WTC11 (cell line): ENCODE measurements around the gene ACP3. TPM values are rescaled to one million over a fixed set of nuclear protein-coding genes. Genes with fewer than 3 reads are reported as not detected.

Experiments
- ATAC-seq: fragments of 200-7000 bp; cut with Tn5 transposase; 2 replicates; pipeline ENCODE4 v1.10.0; 2021; ENCODE audit warnings: mild to moderate bottlenecking, moderate library complexity
- CTCF ChIA-PET: fragments of 300-600 bp; sonication (Branson Sonifier 250); formaldehyde crosslinking; loops from one replicate; lab custom pipeline; 2021; ENCODE audit warnings: antibody characterized with exemption; lab: Charles Lee
- POLR2A ChIA-PET: fragments of 350-600 bp; sonication (Branson Sonifier 250); formaldehyde crosslinking; loops from one replicate; lab custom pipeline; 2021; ENCODE audit warnings: antibody characterized with exemption; lab: Charles Lee
- DNase-seq: peaks from one replicate; pipeline ENCODE4 v3.0.0; 2021; ENCODE audit warnings: low spot score
- H3K27ac Mint-ChIP-seq: 2 replicates; pipeline ENCODE4 v1.8.0; 2021; ENCODE audit warnings: mixed read lengths
- H3K27me3 Mint-ChIP-seq: 2 replicates; pipeline ENCODE4 v1.8.0; 2021; ENCODE audit warnings: low read depth, mild to moderate bottlenecking, moderate library complexity, mixed read lengths
- H3K36me3 Mint-ChIP-seq: 2 replicates; pipeline ENCODE4 v1.8.0; 2021; ENCODE audit warnings: mixed read lengths
- H3K4me1 Mint-ChIP-seq: 2 replicates; pipeline ENCODE4 v1.8.0; 2022; ENCODE audit warnings: mixed read lengths
- H3K4me3 Mint-ChIP-seq: 2 replicates; pipeline ENCODE4 v1.8.0; 2021; ENCODE audit warnings: mild to moderate bottlenecking, moderate library complexity, mixed read lengths
- H3K9me3 Mint-ChIP-seq: 2 replicates; pipeline ENCODE4 v1.8.0; 2021; ENCODE audit warnings: mixed read lengths
- EMX1 ChIP-seq: fragments of 250-450 bp; sonication (Bioruptor Pico); IDR thresholded peaks from 2 replicates; pipeline ENCODE4 v1.8.0; 2021; ENCODE audit warnings: mild to moderate bottlenecking
- FOXJ3 ChIP-seq: sonication (generic); formaldehyde crosslinking; IDR thresholded peaks from 2 replicates; pipeline ENCODE4 v1.9.0; 2021; ENCODE audit warnings: missing genetic modification reagents, mild to moderate bottlenecking, borderline replicate concordance
- FOXK1 ChIP-seq: sonication (generic); formaldehyde crosslinking; IDR thresholded peaks from 2 replicates; pipeline ENCODE4 v1.8.0; 2022; ENCODE audit warnings: mild to moderate bottlenecking, moderate library complexity, missing genetic modification reagents
- HMGA2 ChIP-seq: fragments of 250-450 bp; sonication (Bioruptor Pico); IDR thresholded peaks from 2 replicates; pipeline ENCODE4 v1.4.0; 2021; ENCODE audit warnings: mild to moderate bottlenecking, moderate library complexity
- KAT7 ChIP-seq: sonication (generic); formaldehyde crosslinking; IDR thresholded peaks from 2 replicates; pipeline ENCODE4 v1.8.1; 2023; ENCODE audit warnings: missing genetic modification reagents, mild to moderate bottlenecking, borderline replicate concordance
- NR2C2 ChIP-seq: sonication (generic); formaldehyde crosslinking; IDR thresholded peaks from 2 replicates; pipeline ENCODE4 v1.8.0; 2022; ENCODE audit warnings: mild to moderate bottlenecking, missing genetic modification reagents
- OVOL2 ChIP-seq: fragments of 250-450 bp; sonication (Bioruptor Pico); IDR thresholded peaks from 2 replicates; pipeline ENCODE4 v1.9.0; 2021; ENCODE audit warnings: mild to moderate bottlenecking, borderline replicate concordance
- ZNF138 ChIP-seq: sonication (generic); formaldehyde crosslinking; conservative IDR thresholded peaks from 2 replicates; pipeline ENCODE4 v1.8.1; 2022; ENCODE audit warnings: mild to moderate bottlenecking, moderate library complexity, missing genetic modification reagents
- ZNF396 ChIP-seq: fragments of 250-450 bp; sonication (Bioruptor Pico); IDR thresholded peaks from 2 replicates; pipeline ENCODE4 v1.8.0; 2021; ENCODE audit warnings: mild to moderate bottlenecking, moderate library complexity, borderline replicate concordance
- ZNF416 ChIP-seq: fragments of 250-450 bp; sonication (Bioruptor Pico); IDR thresholded peaks from 2 replicates; pipeline ENCODE4 v1.9.0; 2021; ENCODE audit warnings: mild to moderate bottlenecking, inconsistent platforms
- ZNF423 ChIP-seq: fragments of 250-450 bp; sonication (Bioruptor Pico); IDR thresholded peaks from 2 replicates; pipeline ENCODE4 v2.1.2; 2022; ENCODE audit warnings: mild to moderate bottlenecking, moderate library complexity
- total RNA-seq: library from RNA; stranded (reverse); gene quantifications from 3 replicates; pipeline ENCODE4 v1.2.3, GENCODE V29; 2021
- TF ChIP-seq, protein P1 (sequence below): fragments of 250-450 bp; sonication (Bioruptor Pico); IDR thresholded peaks from 2 replicates; pipeline ENCODE4 v1.8.0; 2021; ENCODE audit warnings: mild to moderate bottlenecking
- TF ChIP-seq, protein P2 (sequence below): sonication (generic); formaldehyde crosslinking; IDR thresholded peaks from 2 replicates; pipeline ENCODE4 v1.8.0; 2022; ENCODE audit warnings: mild to moderate bottlenecking, missing genetic modification reagents
- TF ChIP-seq, protein P3 (sequence below): sonication (generic); formaldehyde crosslinking; IDR thresholded peaks from 2 replicates; pipeline ENCODE4 v1.8.1; 2022; ENCODE audit warnings: missing genetic modification reagents, borderline replicate concordance
- TF ChIP-seq, protein P4 (sequence below): sonication (generic); formaldehyde crosslinking; IDR thresholded peaks from 2 replicates; pipeline ENCODE4 v1.8.0; 2023; ENCODE audit warnings: missing genetic modification reagents, mild to moderate bottlenecking, borderline replicate concordance
- TF ChIP-seq, protein P5 (sequence below): fragments of 250-450 bp; sonication (Bioruptor Pico); conservative IDR thresholded peaks from 2 replicates; pipeline ENCODE4 v1.9.0; 2021; ENCODE audit warnings: mild to moderate bottlenecking
- TF ChIP-seq, protein P6 (sequence below): sonication (generic); formaldehyde crosslinking; IDR thresholded peaks from 2 replicates; pipeline ENCODE4 v1.8.0; 2022; ENCODE audit warnings: missing genetic modification reagents
- TF ChIP-seq, protein P7 (sequence below): sonication (generic); formaldehyde crosslinking; conservative IDR thresholded peaks from 2 replicates; pipeline ENCODE4 v1.8.1; 2022; ENCODE audit warnings: mild to moderate bottlenecking, missing genetic modification reagents
- TF ChIP-seq, protein P8 (sequence below): sonication (generic); formaldehyde crosslinking; IDR thresholded peaks from 2 replicates; pipeline ENCODE4 v1.8.1; 2022; ENCODE audit warnings: low read depth, mild to moderate bottlenecking, moderate library complexity, missing genetic modification reagents, borderline replicate concordance

Gene ACP3
- total RNA-seq, 1 experiment from 2014 or later: 2.5 TPM

DNA sequence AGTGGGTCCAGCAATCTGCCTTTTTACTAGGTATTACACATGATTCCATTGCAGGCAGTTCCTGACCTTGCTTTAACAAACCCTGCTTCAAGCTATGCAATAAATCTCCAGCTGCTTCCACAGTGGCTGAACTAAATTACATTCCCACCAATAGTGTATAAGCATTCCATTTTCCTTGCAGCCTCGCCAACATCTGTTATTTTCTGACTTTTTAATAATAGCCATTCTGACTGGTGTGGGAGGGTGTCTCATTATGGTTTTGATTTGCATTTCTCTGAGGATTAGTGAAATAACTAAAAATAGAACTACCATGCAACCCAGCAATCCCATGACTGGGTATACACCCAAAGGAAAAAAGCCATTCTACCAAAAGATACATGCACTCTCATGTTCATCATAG is 63.7 kb downstream of the ACP3 start:
- peaks cover 27% of the 10 kb centered on the region for H3K36me3 Mint-ChIP-seq
- no peaks in the 10 kb centered on the region; the same call in 1 of the 2 replicates for H3K27me3 Mint-ChIP-seq
- H3K4me3 Mint-ChIP-seq: no peak overlapping the region
- peaks cover 19% of the 10 kb centered on the region for H3K9me3 Mint-ChIP-seq
- DNase-seq (no peak), ATAC-seq (no peak)
- ChIA-PET CTCF (interaction anchor here (1.3 to 3.1 kb wide), 4 partner anchors 14 to 96 kb away, joined by 4 to 23 read pairs (median 9); no protein-coding TSS in a partner anchor), POLR2A (interaction anchor here (1.8 to 2.5 kb wide), 2 partner anchors 36 to 97 kb away, joined by 5 to 12 read pairs; partner anchors contain the start of gene DNAJC13)
- TF ChIP-seq ZNF416 (CRISPR knock-in tag) (no peak), FOXJ3 (CRISPR knock-in tag) (no peak), ZNF138 (CRISPR knock-in tag) (no peak), HMGA2 (no peak), EMX1 (CRISPR knock-in tag) (no peak), KAT7 (CRISPR knock-in tag) (no peak), ZNF396 (CRISPR knock-in tag) (no peak), FOXK1 (CRISPR knock-in tag) (no peak), OVOL2 (no peak), ZNF423 (CRISPR knock-in tag) (no peak), NR2C2 (CRISPR knock-in tag) (no peak)
- TF ChIP-seq, protein P1, sequence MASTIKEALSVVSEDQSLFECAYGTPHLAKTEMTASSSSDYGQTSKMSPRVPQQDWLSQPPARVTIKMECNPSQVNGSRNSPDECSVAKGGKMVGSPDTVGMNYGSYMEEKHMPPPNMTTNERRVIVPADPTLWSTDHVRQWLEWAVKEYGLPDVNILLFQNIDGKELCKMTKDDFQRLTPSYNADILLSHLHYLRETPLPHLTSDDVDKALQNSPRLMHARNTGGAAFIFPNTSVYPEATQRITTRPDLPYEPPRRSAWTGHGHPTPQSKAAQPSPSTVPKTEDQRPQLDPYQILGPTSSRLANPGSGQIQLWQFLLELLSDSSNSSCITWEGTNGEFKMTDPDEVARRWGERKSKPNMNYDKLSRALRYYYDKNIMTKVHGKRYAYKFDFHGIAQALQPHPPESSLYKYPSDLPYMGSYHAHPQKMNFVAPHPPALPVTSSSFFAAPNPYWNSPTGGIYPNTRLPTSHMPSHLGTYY: no peak
- TF ChIP-seq, protein P2, sequence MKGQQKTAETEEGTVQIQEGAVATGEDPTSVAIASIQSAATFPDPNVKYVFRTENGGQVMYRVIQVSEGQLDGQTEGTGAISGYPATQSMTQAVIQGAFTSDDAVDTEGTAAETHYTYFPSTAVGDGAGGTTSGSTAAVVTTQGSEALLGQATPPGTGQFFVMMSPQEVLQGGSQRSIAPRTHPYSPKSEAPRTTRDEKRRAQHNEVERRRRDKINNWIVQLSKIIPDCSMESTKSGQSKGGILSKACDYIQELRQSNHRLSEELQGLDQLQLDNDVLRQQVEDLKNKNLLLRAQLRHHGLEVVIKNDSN (CRISPR knock-in tag): no peak
- TF ChIP-seq, protein P3, sequence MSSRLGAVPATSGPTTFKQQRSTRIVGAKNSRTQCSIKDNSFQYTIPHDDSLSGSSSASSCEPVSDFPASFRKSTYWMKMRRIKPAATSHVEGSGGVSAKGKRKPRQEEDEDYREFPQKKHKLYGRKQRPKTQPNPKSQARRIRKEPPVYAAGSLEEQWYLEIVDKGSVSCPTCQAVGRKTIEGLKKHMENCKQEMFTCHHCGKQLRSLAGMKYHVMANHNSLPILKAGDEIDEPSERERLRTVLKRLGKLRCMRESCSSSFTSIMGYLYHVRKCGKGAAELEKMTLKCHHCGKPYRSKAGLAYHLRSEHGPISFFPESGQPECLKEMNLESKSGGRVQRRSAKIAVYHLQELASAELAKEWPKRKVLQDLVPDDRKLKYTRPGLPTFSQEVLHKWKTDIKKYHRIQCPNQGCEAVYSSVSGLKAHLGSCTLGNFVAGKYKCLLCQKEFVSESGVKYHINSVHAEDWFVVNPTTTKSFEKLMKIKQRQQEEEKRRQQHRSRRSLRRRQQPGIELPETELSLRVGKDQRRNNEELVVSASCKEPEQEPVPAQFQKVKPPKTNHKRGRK: no peak
- TF ChIP-seq, protein P4, sequence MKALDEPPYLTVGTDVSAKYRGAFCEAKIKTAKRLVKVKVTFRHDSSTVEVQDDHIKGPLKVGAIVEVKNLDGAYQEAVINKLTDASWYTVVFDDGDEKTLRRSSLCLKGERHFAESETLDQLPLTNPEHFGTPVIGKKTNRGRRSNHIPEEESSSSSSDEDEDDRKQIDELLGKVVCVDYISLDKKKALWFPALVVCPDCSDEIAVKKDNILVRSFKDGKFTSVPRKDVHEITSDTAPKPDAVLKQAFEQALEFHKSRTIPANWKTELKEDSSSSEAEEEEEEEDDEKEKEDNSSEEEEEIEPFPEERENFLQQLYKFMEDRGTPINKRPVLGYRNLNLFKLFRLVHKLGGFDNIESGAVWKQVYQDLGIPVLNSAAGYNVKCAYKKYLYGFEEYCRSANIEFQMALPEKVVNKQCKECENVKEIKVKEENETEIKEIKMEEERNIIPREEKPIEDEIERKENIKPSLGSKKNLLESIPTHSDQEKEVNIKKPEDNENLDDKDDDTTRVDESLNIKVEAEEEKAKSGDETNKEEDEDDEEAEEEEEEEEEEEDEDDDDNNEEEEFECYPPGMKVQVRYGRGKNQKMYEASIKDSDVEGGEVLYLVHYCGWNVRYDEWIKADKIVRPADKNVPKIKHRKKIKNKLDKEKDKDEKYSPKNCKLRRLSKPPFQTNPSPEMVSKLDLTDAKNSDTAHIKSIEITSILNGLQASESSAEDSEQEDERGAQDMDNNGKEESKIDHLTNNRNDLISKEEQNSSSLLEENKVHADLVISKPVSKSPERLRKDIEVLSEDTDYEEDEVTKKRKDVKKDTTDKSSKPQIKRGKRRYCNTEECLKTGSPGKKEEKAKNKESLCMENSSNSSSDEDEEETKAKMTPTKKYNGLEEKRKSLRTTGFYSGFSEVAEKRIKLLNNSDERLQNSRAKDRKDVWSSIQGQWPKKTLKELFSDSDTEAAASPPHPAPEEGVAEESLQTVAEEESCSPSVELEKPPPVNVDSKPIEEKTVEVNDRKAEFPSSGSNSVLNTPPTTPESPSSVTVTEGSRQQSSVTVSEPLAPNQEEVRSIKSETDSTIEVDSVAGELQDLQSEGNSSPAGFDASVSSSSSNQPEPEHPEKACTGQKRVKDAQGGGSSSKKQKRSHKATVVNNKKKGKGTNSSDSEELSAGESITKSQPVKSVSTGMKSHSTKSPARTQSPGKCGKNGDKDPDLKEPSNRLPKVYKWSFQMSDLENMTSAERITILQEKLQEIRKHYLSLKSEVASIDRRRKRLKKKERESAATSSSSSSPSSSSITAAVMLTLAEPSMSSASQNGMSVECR: no peak
- TF ChIP-seq, protein P5, sequence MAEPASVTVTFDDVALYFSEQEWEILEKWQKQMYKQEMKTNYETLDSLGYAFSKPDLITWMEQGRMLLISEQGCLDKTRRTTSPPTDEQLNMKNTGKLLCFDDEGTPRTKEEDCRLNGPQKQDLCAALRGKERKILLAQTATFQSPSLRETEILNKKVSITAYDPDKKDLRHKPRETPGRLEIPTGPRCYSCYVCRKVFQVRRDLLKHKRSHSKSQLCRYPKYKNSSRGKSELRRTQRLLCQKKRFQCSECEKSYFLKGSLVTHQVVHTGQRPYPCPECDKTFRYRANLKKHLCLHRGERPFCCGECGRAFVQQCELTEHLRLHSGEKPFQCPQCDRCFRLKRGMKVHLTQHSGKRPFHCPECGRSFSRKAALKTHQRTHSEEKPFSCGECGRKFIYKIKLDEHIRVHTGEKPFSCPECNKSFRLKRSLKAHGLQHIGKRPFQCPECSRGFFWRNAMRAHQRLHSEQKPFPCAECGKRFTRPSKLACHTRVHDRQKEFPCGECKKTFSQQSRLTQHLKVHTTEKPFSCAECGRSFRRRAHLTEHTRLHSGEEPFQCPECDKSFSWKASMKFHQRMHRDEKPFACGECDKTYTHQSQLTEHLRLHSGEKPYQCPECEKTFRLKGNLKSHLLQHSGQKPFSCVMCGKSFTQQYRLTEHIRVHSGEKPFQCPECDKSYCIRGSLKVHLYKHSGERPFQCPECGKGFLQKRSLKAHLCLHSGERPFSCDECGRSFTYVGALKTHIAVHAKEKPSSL: no peak
- TF ChIP-seq, protein P6, sequence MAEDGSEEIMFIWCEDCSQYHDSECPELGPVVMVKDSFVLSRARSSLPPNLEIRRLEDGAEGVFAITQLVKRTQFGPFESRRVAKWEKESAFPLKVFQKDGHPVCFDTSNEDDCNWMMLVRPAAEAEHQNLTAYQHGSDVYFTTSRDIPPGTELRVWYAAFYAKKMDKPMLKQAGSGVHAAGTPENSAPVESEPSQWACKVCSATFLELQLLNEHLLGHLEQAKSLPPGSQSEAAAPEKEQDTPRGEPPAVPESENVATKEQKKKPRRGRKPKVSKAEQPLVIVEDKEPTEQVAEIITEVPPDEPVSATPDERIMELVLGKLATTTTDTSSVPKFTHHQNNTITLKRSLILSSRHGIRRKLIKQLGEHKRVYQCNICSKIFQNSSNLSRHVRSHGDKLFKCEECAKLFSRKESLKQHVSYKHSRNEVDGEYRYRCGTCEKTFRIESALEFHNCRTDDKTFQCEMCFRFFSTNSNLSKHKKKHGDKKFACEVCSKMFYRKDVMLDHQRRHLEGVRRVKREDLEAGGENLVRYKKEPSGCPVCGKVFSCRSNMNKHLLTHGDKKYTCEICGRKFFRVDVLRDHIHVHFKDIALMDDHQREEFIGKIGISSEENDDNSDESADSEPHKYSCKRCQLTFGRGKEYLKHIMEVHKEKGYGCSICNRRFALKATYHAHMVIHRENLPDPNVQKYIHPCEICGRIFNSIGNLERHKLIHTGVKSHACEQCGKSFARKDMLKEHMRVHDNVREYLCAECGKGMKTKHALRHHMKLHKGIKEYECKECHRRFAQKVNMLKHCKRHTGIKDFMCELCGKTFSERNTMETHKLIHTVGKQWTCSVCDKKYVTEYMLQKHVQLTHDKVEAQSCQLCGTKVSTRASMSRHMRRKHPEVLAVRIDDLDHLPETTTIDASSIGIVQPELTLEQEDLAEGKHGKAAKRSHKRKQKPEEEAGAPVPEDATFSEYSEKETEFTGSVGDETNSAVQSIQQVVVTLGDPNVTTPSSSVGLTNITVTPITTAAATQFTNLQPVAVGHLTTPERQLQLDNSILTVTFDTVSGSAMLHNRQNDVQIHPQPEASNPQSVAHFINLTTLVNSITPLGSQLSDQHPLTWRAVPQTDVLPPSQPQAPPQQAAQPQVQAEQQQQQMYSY (CRISPR knock-in tag): no peak
- TF ChIP-seq, protein P7, sequence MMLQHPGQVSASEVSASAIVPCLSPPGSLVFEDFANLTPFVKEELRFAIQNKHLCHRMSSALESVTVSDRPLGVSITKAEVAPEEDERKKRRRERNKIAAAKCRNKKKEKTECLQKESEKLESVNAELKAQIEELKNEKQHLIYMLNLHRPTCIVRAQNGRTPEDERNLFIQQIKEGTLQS (CRISPR knock-in tag): no peak
- TF ChIP-seq, protein P8, sequence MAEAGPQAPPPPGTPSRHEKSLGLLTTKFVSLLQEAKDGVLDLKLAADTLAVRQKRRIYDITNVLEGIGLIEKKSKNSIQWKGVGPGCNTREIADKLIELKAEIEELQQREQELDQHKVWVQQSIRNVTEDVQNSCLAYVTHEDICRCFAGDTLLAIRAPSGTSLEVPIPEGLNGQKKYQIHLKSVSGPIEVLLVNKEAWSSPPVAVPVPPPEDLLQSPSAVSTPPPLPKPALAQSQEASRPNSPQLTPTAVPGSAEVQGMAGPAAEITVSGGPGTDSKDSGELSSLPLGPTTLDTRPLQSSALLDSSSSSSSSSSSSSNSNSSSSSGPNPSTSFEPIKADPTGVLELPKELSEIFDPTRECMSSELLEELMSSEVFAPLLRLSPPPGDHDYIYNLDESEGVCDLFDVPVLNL (CRISPR knock-in tag): no peak
- peaks cover 65% of the 10 kb centered on the region for H3K4me1 Mint-ChIP-seq
- peak overlapping the region; percentile 100 for H3K27ac Mint-ChIP-seq
